ENCODE measurements around the gene LRRC75A.
"Not testable (repeated sequence)": the region's sequence is repeated elsewhere in the genome, so short reads cannot be mapped to it uniquely, and the experiment has no call there.

Gene LRRC75A

GRCh38 chr17:16396693-16397092, 95.3 kb downstream of the LRRC75A start:
- DNase-seq, result not testable (repeated sequence)

DNA sequence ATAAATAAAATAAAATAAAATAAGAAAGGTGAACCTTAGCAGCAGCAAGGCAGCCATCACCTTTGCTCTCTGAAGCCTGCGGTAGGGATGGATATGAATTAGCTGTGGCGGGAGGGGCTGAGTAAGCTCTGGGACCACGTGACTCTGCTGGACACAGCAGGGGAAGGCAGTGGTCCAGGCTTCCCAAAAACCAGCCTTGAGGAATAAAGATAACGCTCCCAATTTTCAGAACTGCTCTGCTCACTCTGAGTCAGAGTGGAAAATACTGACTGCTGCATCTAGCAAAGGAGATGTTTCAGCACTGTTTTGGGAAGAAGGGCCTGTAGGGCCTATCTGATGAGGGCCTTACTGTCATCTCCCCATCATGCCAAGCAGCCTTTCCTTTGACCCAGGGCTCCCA, 96.1 kb downstream of the LRRC75A start:
- DNase-seq, result not testable (repeated sequence)

DNA sequence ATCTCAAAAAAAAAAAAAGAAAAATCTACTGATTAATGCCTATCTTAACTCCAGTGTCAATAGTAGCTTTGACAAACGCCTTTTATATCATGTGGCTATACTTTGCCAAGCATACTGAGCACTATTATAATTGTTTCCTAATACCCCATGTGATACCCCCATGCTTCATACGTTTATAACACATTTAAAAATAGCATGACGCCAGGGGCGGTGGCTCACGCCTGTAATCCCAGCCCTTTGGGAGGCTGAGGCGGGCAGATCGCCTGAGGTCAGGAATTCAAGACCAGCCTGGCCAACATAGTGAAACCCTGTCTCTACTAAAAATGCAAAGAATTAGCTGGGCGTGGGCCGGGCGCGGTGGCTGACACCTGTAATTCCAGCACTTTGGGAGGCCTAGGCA, 99.5 kb downstream of the LRRC75A start:
- not testable (repeated sequence) for DNase-seq

Measured in AML-193 (cell line).